T follicular helper cell (primary cell): ENCODE measurements around the gene SNHG17.
"Not testable (repeated sequence)": the region's sequence is repeated elsewhere in the genome, so short reads cannot be mapped to it uniquely, and the experiment has no call there.

Experiments used
- DNase-seq: peaks from one replicate; pipeline ENCODE4 v3.0.0-alpha.2; 2020; ENCODE audit warnings: low read depth

SNHG17 gene

DNA sequence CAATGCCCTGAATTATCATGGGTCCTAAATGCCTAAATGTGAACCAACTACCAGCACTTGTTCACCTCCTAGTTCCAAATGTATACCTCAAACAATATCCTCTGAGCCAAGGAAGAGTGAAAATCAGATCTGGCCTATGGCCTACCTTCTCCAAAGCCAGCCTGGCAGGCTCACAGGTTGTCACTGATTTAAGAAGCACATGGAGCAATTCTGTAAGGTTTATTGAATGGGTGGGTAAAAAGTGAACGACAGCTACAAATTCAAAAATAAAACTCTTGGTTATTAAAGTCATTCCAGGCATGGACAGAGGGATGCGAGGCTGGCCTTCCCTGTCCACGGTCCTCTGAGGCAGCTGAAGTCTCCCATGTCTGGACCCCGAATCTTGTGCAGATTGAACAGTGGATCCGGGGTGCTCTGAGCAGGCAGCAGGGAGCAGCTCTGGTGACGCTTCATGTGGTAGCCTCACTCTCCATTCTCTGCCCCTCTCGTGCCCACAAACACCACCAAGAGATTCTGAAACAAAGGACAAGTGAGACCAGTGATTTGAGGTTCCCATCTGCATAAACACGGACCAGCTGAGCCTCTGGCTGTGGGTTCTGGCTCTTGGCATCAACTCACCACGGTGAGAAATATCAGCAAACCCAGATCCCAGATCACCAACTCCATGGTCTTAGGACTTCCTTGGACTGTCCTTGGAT is 14.6 kb downstream of the SNHG17 start:
- DNase-seq = no peak

DNA sequence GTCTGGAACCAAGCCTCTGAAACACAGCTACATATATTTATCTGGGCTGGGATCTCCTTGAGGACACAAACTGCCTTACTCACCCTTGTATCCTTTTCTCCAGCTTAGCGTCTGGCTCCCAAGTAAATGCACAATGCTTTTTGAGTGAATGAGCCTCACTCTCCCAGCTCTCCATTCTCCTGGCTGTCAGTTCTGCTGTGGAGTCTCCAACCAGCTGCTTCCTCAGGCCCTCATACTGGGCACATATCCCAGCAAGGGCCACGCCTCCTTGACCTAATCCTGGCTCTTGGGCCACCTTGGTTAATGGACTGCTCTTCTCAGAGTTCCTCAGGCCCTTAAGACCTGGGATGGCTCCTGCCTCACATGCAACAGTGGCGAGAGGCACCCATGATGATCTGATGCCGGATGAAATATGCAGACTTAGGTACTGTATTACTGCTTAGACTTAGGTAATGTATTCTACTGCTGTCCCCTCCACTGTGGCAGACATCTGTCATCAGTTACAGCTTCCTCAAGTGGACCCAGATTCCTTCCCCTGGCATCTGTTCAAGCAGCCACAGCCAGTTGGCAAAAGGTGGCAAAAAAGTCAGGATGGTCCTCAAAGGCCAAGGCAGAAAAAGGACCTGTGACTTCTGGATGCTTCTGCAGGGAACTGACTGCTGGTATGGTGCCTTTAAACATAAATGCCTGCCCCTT is 16.5 kb downstream of the SNHG17 start:
- no peak for DNase-seq

DNA sequence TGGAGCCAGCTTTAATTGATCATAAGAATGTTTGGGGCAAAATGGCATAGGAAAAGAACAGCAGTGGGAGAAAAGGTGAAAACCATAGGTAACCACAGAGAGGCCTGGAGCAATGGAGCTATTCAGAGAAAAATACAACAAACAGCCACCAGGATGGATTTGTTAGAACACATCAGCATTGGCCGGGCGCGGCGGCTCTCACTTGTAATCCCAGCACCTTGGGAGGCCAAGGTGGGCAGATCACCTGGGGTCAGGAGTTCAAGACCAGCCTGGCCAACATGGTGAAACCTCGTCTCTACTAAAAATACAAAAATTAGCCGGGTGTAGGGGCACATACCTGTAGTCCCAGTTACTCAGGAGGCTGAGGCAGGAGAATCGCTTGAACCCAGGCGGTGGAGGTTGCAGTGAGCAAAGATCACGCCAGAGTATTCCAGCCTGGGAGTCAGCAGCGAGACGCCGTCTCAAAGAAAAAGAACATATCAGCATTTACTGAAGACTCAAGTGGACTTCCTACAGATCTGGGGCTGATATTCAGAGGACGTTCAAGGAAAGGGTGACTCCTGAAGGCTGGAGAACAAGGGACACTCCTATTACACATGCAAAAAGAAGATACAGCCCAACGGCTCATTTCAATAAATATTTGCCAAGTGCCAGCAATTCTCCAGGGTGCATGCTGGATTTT is 20.2 kb downstream of the SNHG17 start:
- no peak for DNase-seq

DNA sequence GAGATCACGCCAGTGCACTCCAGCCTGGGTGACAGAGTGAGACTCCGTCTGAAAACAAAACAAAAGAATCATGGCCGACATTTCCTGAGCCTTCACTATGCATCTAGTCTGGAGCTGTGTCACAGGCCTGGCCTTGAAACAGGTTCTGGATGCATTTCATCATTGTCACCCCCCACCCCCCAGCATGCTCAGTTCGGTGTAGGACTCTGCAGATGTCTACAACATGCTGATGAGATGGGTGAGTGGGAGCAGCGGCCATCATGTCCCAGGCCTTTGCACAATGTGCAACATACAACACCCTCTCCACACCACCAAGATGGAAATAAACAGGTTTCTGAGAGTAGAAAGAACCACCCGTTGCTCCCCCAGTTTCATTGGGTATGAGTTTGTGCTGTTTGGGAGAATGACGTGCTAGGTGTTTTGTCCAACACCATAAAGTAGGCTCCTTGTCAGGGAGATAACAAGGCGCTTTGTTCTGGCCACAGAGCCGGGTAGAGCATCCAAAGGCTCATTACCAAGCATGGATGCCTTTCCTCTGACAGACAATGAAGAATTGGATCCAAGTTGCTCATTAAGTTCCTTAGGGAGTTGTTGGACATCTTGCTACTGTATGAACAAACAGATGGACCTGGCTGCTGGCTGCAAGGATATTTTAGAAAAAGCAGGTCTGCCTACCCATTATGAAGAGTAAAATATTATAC is 22.1 kb downstream of the SNHG17 start:
- no peak for DNase-seq

DNA sequence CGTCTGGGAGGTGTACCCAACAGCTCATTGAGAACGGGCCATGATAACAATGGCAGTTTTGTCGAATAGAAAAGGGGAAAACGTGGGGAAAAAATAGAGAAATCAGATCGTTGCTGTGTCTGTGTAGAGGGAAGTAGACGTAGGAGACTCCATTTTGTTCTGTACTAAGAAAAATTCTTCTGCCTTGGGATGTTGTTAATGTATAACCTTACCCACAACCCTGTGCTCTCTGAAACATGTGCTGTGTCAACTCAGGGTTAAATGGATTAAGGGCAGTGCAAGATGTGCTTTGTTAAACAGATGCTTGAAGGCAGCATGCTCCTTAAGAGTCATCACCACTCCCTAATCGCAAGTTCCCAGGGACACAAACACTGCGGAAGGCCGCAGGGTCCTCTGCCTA is 27.3 kb downstream of the SNHG17 start:
- not testable (repeated sequence) for DNase-seq

DNA sequence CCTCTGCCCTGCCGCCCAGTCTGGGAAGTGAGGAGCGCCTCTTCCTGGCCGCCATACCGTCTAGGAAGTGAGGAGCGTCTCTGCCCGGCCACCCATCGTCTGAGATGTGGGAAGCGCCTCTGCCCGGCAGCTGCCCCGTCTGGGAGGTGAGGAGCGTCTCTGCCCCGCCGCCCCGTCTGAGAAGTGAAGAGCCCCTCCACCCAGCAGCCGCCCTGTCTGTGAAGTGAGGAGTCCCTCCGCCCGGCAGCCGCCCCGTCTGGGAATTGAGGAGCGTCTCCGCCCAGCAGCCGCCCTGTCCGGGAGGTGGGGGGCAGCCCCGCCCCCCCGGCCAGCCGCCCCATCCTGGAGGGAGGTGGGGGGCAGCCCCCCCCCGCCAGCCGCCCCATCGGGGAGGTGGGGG is 27.8 kb downstream of the SNHG17 start:
- no peak for DNase-seq

DNA sequence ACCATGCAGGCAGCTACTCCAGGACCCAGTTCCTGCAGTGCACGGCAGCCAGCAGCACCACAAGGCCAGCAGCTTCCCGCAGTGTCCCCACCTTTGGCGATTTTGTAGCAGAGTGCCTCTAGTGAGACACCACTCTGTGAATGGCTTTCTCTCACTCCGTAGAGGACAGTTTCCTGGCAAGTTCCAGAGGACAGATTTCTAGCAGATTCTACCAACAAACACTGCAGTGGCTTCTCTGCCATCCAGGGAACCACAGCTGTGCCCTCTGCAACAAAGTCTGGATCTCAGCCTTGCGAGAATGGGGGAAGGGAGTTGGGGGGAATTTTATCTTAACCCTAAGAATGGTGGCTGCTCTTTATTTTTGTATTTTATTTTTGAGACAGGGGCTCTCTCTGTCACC is 28.7 kb downstream of the SNHG17 start:
- no peak for DNase-seq

DNA sequence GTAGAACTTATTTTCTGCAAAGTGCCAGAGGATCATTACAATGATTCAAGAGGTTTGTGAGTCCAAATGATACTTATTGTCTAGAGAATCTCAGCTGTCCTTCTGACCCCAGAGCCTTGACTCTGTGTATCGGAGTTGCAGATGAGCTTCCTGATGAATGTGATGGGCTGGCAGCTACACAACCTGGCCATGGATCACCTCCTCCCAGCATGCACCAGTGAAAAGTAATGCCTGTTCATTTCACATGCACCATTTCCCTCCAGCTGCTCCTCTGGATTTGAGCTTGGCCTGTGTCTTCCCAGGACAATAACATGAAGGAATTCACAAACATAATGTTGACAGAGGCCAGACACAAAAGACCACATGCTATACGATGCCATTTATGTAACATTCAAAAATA is 30.0 kb downstream of the SNHG17 start:
- no peak for DNase-seq

DNA sequence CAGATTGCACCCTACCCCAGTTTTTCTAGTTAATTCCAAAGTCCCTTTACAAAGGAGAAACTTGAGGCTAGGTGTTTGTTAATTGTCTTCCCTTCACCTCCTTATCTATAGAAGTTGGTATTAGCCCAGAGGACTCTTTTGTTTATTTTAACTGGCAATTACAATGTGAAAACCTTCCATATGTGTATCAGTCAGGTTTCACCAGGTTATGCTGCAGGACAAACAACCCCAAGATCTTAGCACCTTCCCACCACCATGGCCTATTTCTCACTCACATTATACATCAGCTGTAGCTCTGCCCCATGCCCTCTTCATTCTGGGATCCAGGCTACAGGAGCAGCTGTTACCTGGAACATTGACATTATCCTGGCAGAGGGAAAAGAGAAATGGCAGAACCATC is 31.1 kb downstream of the SNHG17 start:
- no peak for DNase-seq

DNA sequence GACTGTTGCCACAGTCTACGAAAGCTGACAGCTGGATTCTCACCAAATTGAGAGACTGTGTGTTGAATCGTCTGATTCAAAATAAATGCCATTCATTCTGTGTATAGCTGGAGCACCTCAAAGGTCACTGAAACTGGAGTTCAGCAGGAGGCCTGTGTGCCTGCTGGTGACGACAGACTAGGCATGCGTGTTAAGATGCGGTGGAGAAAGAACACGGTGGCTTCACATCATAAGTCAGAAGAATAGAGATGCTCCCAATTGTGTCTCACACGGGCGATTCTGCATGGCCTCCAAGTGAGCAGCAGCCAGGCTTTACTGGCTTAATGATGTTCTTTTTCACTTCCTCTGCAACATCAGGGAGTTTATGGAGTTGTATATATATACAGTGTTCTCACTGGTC is 32.3 kb downstream of the SNHG17 start:
- no peak for DNase-seq

DNA sequence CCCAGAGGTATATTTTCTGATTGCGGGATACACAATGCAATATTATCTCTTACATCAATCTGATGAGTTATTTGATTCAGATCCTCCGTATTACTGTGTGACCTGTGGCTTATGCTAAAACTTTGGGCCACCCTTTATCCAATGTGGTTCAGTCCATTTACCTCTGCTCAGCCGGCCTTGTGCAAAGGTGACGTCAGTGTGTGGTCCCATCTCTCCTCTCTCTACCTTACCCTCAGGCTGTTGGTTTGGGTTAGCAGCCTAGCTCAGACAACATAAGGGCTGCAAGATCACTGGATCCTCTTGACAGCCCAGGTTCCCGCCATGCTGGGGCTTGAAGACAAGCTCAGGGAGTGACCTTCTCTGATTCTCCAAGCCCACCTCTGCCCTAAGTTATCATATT is 33.0 kb downstream of the SNHG17 start:
- no peak for DNase-seq

DNA sequence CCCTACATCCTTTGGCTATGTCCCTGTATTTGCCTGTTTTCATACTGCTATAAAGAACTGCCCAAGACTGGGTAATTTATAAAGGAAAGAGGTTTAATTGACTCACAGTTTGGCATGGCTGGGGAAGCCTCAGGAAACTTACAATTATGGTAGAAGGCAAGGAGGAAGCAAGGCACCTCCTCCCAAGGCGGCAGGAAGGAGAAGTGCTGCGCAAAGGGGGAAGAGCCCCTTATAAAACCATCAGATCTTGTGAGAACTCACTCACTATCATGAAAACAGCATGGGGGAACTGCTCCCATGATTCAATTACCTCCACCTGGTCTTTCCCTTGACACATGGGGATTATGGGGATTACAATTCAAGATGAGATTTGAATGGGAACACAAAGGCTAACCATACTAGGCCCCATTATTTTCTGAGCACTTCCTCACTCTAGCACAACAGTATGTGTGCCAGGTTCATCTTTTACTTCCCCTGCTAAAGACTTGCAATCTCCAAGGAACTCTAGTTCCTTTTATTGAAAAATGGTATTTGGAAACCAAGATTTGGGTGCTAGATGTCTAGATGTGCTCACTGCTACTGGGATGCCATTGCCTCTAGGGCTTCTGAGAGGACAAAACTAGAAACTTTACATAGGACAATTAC is 39.3 kb downstream of the SNHG17 start:
- not testable (repeated sequence) for DNase-seq

DNA sequence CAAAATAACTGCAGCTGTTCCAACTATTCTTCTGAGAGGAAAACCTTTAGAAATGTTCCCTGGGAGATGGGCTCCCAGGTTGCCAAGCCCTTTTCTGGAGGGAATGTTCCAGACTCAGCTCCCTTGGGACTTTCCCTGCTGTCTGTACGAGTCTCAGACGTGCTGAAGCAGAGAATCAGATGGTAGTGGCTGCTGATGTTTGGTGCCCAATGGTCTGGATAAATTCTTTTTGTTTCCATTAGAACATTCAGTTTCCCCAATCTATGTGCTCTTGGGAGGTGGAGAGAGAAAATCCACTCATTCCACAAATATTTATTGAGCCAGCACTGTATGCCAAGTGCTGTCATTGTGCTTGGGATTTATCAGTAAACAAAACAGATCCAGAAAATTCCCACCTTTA is 40.0 kb downstream of the SNHG17 start:
- no peak for DNase-seq

DNA sequence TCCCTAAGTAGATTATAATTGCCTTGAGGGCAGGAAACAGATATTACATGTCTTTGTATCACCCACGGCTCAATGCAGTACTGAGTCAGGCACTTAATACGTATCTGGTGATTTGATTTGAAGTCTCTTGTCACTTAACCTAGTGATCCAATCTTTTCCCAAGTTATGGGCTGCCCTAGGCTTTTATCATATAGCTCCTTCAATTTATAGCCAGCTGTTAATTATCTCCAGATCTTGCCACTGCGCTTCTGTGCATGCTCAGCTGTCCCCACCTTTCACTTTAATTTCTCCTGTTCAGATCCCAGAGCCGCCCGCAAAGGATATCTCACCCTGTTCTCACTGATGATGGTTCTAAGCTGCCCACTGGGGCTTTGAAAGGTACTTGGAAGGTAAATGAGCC is 41.9 kb downstream of the SNHG17 start:
- no peak for DNase-seq

DNA sequence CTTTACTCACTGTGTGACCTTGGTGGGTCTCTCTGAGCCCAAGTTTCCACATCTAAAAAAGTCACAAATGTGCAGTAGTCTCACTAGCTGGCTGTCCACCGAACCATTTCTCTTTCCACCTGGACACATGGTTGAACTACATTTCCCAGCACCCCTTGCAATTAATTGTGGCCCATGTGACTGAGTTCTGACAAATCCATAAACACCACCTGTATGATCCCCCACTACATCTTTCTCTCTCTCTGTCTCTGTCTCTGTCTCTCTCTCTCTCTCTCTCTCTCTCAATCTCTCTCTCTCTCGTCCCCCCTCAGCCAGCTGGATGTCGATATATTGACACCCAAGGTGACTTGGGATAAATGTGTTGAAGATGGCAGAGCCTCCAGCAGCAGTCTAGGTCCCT is 42.8 kb downstream of the SNHG17 start:
- DNase-seq = no peak

DNA sequence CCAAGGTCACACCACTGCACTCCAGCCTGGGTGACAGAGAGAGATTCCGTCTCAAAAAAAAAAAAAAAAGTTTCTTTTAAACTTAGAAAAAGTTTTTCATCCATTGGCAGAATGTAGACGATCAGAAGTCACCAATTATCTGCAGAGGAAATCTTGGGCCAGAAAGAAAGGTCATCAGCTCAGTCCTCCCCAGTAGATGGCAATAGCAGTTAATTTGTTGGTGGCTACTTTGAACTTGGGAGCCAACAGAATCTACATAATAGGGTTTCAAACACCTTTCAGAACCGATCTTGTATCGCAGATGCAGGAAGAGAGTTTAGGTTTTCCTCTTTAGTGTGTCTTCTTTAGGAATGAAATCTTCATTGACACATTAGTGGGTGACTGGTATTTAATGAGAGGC is 47.2 kb downstream of the SNHG17 start:
- DNase-seq = no peak

DNA sequence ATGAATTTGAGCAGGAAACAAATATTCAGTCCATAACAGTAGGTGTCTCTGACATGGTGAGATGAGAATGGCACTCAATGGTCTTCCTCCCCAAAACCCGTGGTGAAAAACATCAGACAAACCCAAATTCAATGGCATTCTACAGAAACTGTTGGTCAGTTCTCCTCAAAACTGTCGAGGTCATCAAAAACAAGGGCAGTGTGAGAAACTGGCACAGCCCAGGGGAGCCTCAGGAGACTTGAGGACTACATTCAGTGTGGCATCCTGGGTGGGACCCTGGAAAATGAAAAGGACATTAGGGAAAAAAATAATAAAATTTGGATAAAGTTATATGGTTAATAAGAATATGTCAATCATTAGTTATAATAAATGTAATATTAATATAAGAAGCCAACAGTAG is 48.3 kb downstream of the SNHG17 start:
- no peak for DNase-seq

DNA sequence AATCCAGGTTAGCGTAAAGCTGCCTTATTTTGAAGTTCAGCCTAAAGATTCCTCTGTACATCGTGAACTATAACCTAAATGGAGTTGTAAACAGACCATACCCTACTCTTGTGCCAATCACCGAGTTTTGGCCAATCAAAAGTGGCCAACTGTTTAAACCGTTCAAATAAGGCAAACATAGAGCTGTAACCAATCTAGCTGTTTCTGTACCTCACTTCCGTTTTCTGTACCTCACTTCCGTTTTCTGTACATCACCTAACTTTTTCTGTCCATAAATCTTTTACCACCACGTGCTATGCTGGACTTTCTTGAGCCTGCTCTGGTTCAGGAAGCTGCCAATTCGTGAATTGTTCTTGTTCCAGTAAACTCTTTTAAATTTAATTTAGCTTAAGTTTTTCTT is 49.1 kb downstream of the SNHG17 start:
- no peak for DNase-seq

DNA sequence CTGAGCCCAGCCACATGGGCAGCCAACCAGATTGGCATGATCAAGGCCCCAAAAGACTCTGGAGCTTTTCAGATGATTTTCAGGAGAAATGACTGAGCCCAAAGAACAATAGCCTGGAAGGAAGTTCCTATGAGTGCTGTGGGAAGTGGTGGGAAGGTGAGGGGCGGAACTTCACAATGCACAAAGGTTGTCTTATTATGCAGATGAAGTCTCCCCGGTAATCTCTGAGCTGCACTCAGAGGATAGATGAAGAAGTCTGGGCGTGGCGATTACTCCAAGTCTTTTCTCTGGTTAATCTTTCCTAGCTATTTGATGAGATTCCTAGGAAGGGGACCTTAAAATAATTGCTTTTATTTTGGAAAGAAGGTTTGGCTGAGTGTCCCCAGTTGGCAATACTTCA is 52.0 kb downstream of the SNHG17 start:
- no peak for DNase-seq

DNA sequence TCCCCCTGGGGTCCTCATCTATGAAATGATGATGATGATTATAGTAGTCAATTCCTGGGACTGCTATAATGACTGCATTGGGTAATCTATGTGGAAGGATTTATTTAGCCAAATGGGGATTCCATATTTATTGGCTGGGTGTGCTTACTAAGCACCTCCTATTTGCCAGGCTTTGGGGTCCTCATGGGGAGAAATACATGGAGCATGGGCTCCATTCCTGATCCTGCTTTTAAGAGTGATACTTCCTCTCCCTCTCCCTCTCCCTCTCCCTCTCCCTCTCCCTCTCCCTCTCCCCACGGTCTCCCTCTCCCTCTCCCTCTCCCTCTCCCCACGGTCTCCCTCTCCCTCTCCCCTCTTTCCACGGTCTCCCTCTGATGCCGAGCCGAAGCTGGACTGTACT is 57.3 kb downstream of the SNHG17 start:
- DNase-seq = not testable (repeated sequence)

DNA sequence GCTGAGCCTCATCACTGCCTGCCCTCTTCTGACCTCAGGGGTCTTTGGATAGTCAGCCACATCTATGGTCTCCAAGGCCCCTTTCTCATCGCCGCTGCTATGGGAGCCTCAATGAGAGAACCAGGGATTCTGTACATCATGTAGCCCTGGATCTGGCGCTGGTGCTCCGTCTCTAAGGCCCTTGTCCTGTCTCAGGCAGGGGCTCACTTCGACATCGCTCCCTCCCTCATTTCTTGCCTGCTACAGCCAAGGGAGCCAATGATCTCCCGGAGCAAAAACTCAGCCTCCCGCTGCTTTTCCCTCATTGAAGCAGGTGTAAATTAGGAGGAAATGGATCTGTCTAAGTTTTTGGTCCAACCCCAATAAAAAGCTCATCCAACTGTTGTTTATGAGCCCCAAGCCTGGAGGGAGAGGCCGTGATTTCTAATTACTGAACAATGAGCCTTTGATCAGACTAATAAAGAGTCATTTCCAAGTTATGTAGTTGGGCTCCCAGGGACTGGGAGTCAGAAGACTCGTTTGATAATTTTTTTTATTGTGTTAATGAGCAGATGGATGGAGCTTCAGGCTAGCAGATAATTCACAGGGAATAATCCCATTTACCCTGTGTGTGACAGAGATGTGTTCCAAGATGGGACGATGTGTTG is 58.0 kb downstream of the SNHG17 start:
- DNase-seq = no peak

DNA sequence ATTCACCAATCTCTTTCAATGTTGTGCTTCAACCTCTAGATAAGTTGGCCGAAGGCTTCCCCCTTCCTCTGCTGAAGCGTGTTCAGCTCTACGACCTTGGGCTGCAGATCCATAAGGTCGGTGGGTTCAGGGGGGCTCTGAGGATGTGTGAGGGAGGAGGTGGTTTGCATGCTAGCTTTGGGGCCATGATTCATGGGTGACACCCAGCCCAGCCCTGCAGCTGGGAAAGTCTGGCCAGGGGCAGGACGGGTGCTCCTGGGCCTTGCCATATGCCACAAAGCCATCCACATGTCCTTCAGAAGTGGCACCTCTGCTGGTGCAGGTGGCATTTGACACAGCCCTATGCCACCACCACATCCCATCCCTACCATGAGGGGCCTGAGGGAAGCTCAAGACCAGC is 61.2 kb downstream of the SNHG17 start:
- DNase-seq = no peak
